C4-2B (cell line): ENCODE measurements around the gene KRTAP12-1.

Source experiments
- ZFX ChIP-seq: fragments of 450-650 bp; IDR thresholded peaks from 2 replicates; pipeline ENCODE4 v1.6.1; 2017
- TF ChIP-seq, protein P1 (sequence below): fragments of 450-650 bp; conservative IDR thresholded peaks from 2 replicates; pipeline ENCODE4 v1.5.1; 2017; ENCODE audit warnings: mild to moderate bottlenecking

DNA sequence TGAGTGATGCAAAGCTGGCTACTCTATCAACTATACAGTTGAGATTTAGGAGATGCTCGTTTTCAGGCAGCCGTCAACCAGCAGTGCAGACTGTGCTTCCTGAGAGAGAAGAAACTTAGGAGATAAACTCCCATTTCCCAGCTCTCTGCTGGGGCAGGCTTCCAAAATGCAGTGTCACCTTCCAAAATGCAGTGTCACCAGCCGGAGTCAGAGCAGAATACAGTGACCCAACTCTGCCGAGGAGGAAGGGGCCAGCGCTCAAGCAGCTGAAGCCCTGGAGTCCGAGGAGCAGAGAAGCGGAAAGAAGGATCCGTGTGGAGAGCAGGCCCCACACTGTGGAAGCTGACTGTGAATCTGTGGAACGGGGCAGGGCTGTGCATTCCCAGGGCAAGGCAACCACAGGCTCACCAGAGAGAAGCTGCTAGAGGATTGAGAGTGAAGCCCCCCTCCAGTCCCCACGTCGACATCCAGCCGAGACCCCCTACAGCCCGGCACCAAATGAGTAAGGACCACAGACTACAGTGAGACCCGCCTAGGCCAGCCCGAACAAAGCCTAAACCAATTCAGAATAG, 703 bp upstream of the KRTAP12-1 start:
- TF ChIP-seq, protein P1, sequence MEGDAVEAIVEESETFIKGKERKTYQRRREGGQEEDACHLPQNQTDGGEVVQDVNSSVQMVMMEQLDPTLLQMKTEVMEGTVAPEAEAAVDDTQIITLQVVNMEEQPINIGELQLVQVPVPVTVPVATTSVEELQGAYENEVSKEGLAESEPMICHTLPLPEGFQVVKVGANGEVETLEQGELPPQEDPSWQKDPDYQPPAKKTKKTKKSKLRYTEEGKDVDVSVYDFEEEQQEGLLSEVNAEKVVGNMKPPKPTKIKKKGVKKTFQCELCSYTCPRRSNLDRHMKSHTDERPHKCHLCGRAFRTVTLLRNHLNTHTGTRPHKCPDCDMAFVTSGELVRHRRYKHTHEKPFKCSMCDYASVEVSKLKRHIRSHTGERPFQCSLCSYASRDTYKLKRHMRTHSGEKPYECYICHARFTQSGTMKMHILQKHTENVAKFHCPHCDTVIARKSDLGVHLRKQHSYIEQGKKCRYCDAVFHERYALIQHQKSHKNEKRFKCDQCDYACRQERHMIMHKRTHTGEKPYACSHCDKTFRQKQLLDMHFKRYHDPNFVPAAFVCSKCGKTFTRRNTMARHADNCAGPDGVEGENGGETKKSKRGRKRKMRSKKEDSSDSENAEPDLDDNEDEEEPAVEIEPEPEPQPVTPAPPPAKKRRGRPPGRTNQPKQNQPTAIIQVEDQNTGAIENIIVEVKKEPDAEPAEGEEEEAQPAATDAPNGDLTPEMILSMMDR, result no peak
- TF ChIP-seq ZFX, result no peak
